BE2C (cell line): Measurements from ENCODE around the gene C19orf25.

Experiments
- DNase-seq: peaks from one replicate; pipeline ENCODE4 v3.0.0-alpha.2; 2020
- H3K27me3 ChIP-seq: fragments of 250-450 bp; sonication (Bioruptor Pico); 2 replicates; pipeline ENCODE4 v1.5.1; 2020; ENCODE audit warnings: mild to moderate bottlenecking
- H3K36me3 ChIP-seq: fragments of 250-450 bp; sonication (Bioruptor Pico); 2 replicates; pipeline ENCODE4 v1.5.1; 2020; ENCODE audit warnings: mild to moderate bottlenecking
- H3K4me1 ChIP-seq: fragments of 250-450 bp; sonication (Bioruptor Pico); 2 replicates; pipeline ENCODE4 v1.5.1; 2020
- H3K4me3 ChIP-seq: 2 replicates; pipeline ENCODE4 v1.5.1; 2011; ENCODE audit warnings: low read depth, low read length
- H3K9me3 ChIP-seq: fragments of 250-450 bp; sonication (Bioruptor Pico); 2 replicates; pipeline ENCODE4 v1.5.1; 2020
- CTCF ChIP-seq: IDR thresholded peaks from 2 replicates; pipeline ENCODE4 v1.5.1; 2012; ENCODE audit warnings: mild to moderate bottlenecking, low read depth, low read length

C19orf25 gene

GRCh38 chr19:1470305-1471009 is 8.6 kb downstream of the C19orf25 start:
- DNase-seq = no peak
- Histone ChIP-seq H3K4me3 (no peak overlapping the region), H3K36me3 (peaks cover 11% of the 10 kb centered on the region), H3K4me1 (peaks cover 14% of the 10 kb centered on the region), H3K27me3 (no peaks in the 10 kb centered on the region), H3K9me3 (no peaks in the 10 kb centered on the region)
- no peak for TF ChIP-seq CTCF

- no peaks in the 10 kb centered on the region for H3K9me3 ChIP-seq
- no peaks in the 10 kb centered on the region for H3K27me3 ChIP-seq
- peaks cover 15% of the 10 kb centered on the region for H3K36me3 ChIP-seq
- TF ChIP-seq CTCF = no peak
- DNase-seq = no peak
- no peak overlapping the region for H3K4me3 ChIP-seq
- peaks cover 14% of the 10 kb centered on the region for H3K4me1 ChIP-seq
Observed at GRCh38 chr19:1470055-1470304, 9.0 kb downstream of the C19orf25 start.

GRCh38 chr19:1469255-1470054 is 9.6 kb downstream of the C19orf25 start:
- no peak overlapping the region for H3K4me3 ChIP-seq
- peaks cover 15% of the 10 kb centered on the region for H3K36me3 ChIP-seq

GRCh38 chr19:1468821-1469254 is 10.2 kb downstream of the C19orf25 start:
- Histone ChIP-seq H3K9me3 (no peaks in the 10 kb centered on the region), H3K4me1 (peaks cover 8% of the 10 kb centered on the region), H3K27me3 (no peaks in the 10 kb centered on the region), H3K36me3 (peaks cover 15% of the 10 kb centered on the region), H3K4me3 (no peak overlapping the region)
- DNase-seq = no peak
- TF ChIP-seq CTCF = no peak

More at GRCh38 chr19:1469255-1470054, 9.6 kb downstream of the C19orf25 start:
- Histone ChIP-seq H3K27me3 (no peaks in the 10 kb centered on the region), H3K9me3 (no peaks in the 10 kb centered on the region), H3K4me1 (peaks cover 14% of the 10 kb centered on the region)
- TF ChIP-seq CTCF = no peak
- no peak for DNase-seq

GRCh38 chr19:1468274-1468820 is 10.7 kb downstream of the C19orf25 start:
- Histone ChIP-seq H3K4me3 (no peak overlapping the region), H3K36me3 (peaks cover 15% of the 10 kb centered on the region), H3K4me1 (peaks cover 8% of the 10 kb centered on the region), H3K27me3 (no peaks in the 10 kb centered on the region), H3K9me3 (no peaks in the 10 kb centered on the region)
- TF ChIP-seq CTCF = no peak
- DNase-seq = no peak
